ENCODE data around the gene FRMD4B.
"Not testable (repeated sequence)": the region's sequence is repeated elsewhere in the genome, so short reads cannot be mapped to it uniquely, and the experiment has no call there.

FRMD4B gene

DNA sequence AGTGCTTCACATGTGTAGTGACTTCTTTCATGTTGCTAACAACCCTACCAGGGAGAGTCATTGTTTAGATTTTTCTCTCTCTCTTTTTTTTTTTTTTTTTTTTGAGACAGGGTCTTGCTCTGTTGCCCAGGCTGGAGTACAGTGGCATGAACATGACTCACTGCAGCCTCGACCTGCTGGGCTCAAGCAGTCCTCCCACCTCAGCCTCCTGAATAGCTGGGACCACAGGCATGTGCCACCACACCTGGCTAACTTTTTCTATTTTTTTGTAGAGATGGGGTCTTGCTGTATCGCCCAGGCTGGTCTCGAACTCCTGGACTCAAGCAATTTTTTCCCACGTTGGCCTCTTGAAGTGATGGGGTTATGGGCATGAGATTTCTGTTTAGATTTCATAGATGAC lies 63.4 kb downstream of the FRMD4B start:
- DNase-seq (ENCODE audit: low read depth in 2 of 2), result not testable (repeated sequence)

GRCh38 chr3:69322158-69322509 lies 63.8 kb downstream of the FRMD4B start:
- no peak for DNase-seq (ENCODE audit: low read depth in 2 of 2)

- DNase-seq (ENCODE audit: low read depth in 2 of 2), result no peak
Measured at GRCh38 chr3:69321301-69322157, 64.4 kb downstream of the FRMD4B start.

DNA sequence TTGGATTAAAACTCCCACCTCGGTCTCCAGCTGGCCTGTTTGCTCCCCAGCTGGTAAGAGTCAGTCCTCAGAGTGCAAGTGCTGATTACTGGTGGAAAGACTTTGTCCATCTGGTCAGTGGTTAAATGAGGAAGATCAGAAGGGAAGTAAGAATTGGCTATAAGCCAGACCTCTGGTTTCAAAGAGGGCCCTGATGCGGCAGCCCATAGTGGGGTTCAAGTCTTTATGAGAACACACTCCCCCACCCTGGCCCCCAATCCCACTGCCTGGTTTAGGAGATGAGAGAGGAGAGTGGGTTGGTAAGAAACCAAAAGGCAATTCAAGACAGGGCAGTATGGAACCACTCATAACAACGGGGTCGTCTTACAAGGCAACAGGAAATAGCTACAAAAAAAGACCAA lies 65.0 kb downstream of the FRMD4B start:
- DNase-seq (ENCODE audit: low read depth in 2 of 2), result no peak

GRCh38 chr3:69319652-69320051 lies 66.2 kb downstream of the FRMD4B start:
- no peak for DNase-seq (ENCODE audit: low read depth in 2 of 2)

DNA sequence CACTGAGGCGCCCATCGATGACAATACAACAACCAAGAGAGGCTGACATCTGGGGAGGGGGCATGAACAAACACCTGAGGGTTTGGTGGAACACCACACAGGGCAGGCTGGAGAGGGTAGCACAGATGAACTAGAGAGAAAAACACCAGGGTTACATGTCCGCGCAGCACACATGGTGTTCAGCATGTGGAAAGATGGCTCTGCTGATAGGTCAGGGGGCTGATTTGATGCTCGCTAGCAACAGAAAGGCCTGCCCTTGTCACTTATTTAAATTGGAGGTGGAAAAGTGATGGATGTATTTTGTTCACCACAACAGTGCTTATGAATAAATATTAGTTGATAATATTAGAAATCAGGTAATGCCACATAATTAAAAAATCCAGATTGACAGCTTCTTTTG lies 67.5 kb downstream of the FRMD4B start:
- DNase-seq (ENCODE audit: low read depth in 2 of 2), result no peak

- DNase-seq (ENCODE audit: low read depth in 2 of 2), result no peak
Measured at GRCh38 chr3:69313251-69313650, 72.6 kb downstream of the FRMD4B start.

- no peak for DNase-seq (ENCODE audit: low read depth in 2 of 2)
Measured at GRCh38 chr3:69309814-69310213, 76.1 kb downstream of the FRMD4B start.

DNA sequence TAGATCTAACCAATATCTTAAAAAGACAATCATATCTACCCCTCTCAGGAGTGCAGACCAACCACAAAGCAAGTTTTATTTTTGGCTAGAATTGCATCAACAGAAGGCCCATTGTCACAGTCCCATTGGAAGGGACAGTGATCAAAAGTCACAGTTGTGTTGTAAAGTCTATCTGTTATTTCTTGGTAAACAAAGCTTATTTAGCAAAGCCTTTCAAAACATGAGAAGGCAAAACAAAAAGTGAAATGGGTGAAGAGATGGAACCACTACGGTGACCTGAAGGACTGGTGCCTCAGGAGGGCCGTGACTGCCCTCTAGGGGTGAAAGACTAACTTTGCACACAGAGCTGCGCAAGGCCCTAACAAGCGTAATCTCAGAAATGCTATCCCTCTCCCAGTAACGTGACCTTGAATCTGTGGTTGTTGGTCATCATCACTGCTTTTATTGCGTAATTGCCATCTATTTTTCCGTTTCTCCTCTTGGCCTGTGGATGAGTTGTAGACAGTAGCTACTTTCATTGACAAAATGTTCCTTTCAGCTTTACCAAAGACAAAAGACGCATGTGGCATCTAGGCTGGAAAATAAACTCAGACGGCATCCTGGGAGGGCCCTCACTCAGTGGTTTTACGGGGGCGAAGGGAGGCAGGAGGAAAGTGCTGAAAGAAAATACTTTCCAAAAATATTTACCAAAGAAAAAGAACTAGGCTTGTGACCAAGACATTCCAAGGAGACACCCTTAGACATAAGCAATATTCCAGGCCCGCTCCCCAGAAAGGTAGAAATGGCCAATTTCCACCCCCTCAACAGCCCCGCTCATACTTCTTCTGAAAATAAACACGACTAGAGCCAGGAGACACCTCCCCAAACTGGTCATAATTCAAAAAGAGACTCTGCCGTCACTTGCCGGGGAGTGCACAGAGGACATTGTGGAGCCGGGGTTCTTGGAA lies 79.4 kb downstream of the FRMD4B start:
- DNase-seq (ENCODE audit: low read depth in 2 of 2), result peak; percentile 45 to 51

DNA sequence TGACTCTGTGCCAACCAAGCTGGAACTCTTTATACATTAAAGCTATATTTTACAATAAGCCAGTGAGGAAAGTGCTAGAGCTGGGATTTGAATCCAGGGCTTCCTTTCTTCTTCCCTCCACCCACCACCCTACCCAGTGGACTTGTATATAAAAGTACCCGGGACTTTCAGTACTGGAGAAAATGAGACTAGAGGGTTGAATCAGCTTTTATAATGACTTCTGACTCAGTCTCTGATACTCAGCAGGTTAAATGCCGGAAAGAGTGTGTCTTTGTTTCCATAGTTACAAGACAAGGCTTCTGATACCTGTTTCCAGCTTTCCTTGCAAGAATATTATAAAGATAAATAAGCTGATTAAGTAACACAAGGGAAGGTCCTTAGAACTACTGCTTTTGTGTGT lies 80.9 kb downstream of the FRMD4B start:
- DNase-seq (ENCODE audit: low read depth in 2 of 2), result no peak

DNA sequence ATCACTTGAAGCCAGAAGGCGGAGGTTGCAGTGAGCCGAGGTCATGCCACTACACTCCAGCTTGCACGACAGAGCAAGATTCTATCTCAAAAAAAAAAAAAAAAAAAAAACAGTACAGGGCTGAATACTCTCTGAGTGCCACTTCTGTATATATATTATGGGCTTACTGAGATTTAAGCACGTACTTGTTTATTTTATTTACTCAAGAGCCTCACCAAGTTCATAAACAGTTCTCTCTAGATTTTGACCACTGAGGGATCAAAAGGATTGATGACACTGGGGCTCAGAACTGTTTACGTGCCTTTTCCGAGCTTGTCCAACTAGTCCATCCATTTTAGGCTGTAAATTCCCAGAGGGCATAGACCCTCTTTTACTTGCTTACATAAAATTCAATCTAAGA lies 81.5 kb downstream of the FRMD4B start:
- DNase-seq (ENCODE audit: low read depth in 2 of 2), result no peak

- no peak for DNase-seq (ENCODE audit: low read depth in 2 of 2)
Measured at GRCh38 chr3:69300296-69300695, 85.6 kb downstream of the FRMD4B start.

GRCh38 chr3:69299344-69299743 lies 86.5 kb downstream of the FRMD4B start:
- no peak for DNase-seq (ENCODE audit: low read depth in 2 of 2)

DNA sequence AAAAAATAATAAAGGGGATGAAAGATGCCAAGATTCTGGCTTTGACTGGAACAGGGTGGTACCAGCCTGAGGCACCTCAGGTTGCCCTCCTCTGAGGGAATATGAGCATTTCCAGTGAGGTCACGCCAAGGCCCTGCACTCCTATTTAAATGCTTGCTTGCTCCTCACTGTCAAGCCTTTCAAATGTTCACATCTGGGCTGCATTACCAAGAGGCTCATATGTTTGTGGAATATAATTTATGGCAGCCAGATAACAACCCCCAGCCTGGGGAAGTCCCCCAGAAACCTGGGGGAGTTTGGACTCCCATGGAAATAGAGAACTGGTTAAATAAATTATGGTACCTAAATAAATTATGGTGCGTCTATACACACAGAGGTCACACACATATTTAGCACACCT lies 88.4 kb downstream of the FRMD4B start:
- no peak for DNase-seq (ENCODE audit: low read depth in 2 of 2)

GRCh38 chr3:69296995-69297394 lies 88.9 kb downstream of the FRMD4B start:
- DNase-seq (ENCODE audit: low read depth in 2 of 2), result no peak

GRCh38 chr3:69294014-69294766 lies 91.7 kb downstream of the FRMD4B start:
- DNase-seq (ENCODE audit: low read depth in 2 of 2), result no peak

GRCh38 chr3:69292959-69293574 lies 92.8 kb downstream of the FRMD4B start:
- no peak for DNase-seq (ENCODE audit: low read depth in 2 of 2)

DNA sequence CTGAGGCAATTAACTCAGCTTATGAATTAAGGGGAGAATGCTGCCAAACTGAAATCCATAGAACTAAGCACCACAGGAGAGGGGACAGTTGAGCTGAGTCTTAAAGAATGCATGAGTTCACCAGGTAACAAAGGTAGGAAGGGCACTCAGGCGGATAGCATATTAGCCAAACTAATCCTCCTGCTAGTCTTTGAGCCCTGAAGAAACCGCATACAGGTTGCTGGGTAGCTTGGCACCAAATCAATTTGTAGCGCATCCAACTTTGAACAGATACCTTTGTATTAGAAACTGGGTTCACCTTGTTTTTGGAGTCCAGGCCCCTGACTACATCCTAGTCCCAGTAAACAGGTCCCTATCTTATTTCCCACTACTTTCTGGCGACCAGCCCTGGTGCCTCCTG lies 93.7 kb downstream of the FRMD4B start:
- no peak for DNase-seq (ENCODE audit: low read depth in 2 of 2)

DNA sequence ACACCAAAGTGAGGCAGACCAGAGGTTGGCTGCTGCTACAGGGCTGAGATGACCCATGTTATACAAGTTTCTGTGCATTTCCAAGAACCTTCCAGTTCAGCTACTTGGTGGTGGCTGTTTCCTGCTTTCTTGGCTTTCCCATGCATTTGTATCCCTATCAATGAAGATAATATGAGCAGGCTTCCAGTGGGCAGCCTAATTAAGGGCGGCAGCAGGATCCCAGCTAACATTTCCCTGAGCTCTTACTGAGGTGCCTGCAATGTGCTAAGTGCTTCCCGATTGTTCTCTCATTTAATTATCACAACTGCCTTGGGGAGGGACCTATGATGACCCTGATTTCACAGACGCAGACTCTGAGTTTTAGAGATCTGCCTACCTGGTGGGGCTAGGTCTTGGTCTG lies 95.5 kb downstream of the FRMD4B start:
- no peak for DNase-seq (ENCODE audit: low read depth in 2 of 2)

GRCh38 chr3:69290006-69290405 lies 95.9 kb downstream of the FRMD4B start:
- DNase-seq (ENCODE audit: low read depth in 2 of 2), result no peak

- peak; percentile 26 to 50 for DNase-seq (ENCODE audit: low read depth in 2 of 2)
Measured at GRCh38 chr3:69288161-69288895, 97.6 kb downstream of the FRMD4B start.

All from stimulated activated CD4-positive, alpha-beta T cell treated with anti-CD3 and anti-CD28 coated beads, Interleukin-12 subunit alpha, Interleukin-12 subunit beta, amount 100 ng/mL, for 24 hours (primary cell).